Hepatocyte (in vitro differentiated cells): ENCODE results near the gene TEX29.

Experiments
- EZH2 ChIP-seq: fragments of 200-600 bp; sonication (generic); IDR thresholded peaks from 2 replicates; pipeline ENCODE4 v1.6.1; 2016; ENCODE audit warnings: antibody characterized with exemption, mild to moderate bottlenecking, borderline replicate concordance
- TF ChIP-seq, protein P1 (sequence below): fragments of 200-600 bp; sonication (generic); IDR thresholded peaks from 2 replicates; pipeline ENCODE4 v1.5.1; 2016; ENCODE audit warnings: antibody characterized with exemption, mild to moderate bottlenecking; ENCODE audit not compliant: poor library complexity

GRCh38 chr13:111373486-111373885, 53.0 kb downstream of the TEX29 start:
- TF ChIP-seq, protein P1, sequence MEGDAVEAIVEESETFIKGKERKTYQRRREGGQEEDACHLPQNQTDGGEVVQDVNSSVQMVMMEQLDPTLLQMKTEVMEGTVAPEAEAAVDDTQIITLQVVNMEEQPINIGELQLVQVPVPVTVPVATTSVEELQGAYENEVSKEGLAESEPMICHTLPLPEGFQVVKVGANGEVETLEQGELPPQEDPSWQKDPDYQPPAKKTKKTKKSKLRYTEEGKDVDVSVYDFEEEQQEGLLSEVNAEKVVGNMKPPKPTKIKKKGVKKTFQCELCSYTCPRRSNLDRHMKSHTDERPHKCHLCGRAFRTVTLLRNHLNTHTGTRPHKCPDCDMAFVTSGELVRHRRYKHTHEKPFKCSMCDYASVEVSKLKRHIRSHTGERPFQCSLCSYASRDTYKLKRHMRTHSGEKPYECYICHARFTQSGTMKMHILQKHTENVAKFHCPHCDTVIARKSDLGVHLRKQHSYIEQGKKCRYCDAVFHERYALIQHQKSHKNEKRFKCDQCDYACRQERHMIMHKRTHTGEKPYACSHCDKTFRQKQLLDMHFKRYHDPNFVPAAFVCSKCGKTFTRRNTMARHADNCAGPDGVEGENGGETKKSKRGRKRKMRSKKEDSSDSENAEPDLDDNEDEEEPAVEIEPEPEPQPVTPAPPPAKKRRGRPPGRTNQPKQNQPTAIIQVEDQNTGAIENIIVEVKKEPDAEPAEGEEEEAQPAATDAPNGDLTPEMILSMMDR, result no peak
- no peak for TF ChIP-seq EZH2
